Adrenal gland (tissue), 5 donors: Measurements from ENCODE around the gene MMP13.

Source experiments
- POLR2A ChIP-seq, 2 donors: fragments of 450-650 bp; IDR thresholded peaks; one replicate each; pipeline ENCODE4 v1.6.1; 2017; ENCODE audit warnings: antibody characterized with exemption in 2 of 2, mild to moderate bottlenecking in 2 of 2, moderate library complexity in 1 of 2
- TF ChIP-seq, protein P1 (sequence below), 6 experiments: fragments of 450-650 bp in 4 of 6; fragments of 200-600 bp in 2 of 6; sonication (generic) in 1 of 6; IDR thresholded peaks; 1 replicate in 5 of 6; 2 replicates in 1 of 6; pipeline versions ENCODE4 v1.5.1 to v1.8.0; 2016 to 2021; ENCODE audit warnings: antibody characterized with exemption in 6 of 6, mild to moderate bottlenecking in 2 of 6, moderate library complexity in 1 of 6
- donor health status: DM: no; HTN: no; CAD: no.

DNA sequence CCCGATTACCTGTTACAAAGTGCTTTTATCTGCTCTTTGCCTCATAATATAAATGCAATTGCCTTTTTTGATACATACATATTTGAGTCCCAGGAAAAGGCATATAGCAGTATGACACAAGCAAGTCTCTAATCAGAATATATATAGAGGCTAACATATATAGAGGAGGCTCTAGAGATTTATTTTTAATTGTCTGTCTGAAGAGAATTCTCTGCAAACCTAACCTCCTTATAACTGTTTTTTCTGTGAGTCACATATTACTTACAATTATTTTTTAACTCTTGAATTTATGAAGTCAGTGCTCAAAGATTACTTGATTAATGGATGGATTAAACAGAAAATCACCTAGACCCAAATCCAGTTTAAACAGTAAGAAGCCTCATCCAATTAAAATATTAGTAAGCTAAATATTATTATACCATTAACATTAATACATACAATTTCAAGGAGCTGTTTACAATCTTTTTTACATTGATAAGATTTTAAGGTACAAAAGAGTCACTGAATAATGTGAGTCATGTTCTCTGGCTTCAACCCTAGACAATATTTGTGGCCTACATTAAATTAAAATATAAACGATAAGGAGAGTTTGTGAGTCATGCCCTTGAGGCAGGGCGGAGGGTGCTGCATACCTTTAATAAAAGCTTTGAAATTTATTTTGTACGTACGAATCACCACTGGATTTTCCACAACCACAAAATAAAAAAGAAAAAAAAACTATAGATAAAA, 19.2 kb upstream of the MMP13 start:
- TF ChIP-seq, protein P1, sequence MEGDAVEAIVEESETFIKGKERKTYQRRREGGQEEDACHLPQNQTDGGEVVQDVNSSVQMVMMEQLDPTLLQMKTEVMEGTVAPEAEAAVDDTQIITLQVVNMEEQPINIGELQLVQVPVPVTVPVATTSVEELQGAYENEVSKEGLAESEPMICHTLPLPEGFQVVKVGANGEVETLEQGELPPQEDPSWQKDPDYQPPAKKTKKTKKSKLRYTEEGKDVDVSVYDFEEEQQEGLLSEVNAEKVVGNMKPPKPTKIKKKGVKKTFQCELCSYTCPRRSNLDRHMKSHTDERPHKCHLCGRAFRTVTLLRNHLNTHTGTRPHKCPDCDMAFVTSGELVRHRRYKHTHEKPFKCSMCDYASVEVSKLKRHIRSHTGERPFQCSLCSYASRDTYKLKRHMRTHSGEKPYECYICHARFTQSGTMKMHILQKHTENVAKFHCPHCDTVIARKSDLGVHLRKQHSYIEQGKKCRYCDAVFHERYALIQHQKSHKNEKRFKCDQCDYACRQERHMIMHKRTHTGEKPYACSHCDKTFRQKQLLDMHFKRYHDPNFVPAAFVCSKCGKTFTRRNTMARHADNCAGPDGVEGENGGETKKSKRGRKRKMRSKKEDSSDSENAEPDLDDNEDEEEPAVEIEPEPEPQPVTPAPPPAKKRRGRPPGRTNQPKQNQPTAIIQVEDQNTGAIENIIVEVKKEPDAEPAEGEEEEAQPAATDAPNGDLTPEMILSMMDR (IDR thresholded peaks at IDR 0.05), result no peak
- no peak for TF ChIP-seq POLR2A (IDR thresholded peaks at IDR 0.05)
